ENCODE results near the gene MLLT6.

MLLT6 gene

GRCh38 chr17:38741921-38742410, 36.9 kb downstream of the MLLT6 start:
- no peak for DNase-seq (ENCODE audit: low spot score)

- DNase-seq (ENCODE audit: low spot score), result peak; percentile 73
These were observed 37.6 kb downstream of the MLLT6 start for GRCh38 chr17:38742411-38743308.

DNA sequence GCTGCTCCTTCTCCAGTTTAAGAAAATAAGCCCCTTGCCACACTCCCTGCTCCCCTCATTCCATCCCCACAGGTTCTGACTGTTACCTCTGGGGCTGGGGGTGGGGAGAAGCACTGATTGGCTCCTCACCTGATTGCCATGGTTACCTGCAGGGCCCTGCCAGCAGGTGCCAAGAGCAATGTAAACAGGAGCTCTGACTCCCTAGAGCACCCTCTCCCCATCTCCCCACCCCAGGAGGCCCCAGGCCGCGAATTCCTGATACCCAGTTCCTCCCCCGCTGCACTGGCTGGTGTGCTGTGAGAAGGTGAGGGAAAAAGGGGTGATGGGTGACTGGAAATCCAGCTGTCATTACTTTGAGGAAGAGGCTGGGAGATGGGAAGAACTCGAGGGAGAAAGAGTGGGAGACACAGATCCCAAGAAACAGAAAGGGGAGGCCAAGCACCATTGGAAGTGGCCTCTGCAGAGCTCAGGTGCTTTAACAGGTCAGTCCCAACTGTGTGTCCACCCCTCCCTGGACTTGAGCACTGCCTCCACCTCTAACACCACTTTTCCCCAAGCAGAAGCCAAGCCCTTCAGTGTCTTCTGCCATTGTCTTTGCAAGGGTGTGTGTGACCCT, 38.6 kb downstream of the MLLT6 start:
- no peak for DNase-seq (ENCODE audit: low spot score)

- DNase-seq (ENCODE audit: low spot score), result no peak
These were observed 40.5 kb downstream of the MLLT6 start for GRCh38 chr17:38745545-38745944.

DNA sequence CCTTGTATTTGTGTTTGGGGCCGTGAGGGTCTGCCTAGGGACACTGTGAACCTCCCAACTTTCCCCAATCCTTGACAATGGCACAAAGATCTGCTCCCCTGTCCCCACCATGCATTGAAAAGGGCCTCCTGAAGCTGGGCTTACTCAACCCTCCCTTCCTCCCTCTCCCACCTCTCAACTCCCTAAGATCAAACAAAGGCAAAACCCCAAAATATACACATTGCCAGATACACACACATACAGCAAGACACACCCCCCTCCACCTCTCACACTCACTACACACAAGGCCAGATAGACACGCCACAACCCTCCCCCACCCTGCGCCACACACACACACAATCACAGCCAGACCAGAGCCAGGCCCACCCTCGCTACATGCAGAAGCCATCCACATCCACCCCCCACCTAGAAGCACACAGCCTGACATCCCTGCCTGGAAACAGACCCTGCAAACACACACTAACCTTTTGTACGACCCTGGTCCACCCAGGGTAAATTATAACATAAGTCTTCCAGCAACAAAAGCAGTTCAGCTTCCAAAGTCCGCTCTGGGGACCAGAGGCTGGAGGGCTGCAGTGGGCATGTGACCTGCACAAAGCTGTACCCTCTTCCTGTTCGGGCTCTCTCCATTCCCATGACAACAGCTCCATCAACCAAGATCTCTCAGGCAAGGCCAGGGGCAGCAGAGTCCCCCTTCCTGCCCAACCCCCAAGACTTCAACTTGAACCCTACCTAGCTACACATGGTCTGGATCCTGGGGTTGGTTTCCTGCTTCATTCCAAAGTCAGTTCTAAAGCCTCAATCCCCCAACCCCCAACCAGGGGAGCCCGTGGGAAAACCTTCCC, 41.2 kb downstream of the MLLT6 start:
- DNase-seq (ENCODE audit: low spot score), result no peak

DNA sequence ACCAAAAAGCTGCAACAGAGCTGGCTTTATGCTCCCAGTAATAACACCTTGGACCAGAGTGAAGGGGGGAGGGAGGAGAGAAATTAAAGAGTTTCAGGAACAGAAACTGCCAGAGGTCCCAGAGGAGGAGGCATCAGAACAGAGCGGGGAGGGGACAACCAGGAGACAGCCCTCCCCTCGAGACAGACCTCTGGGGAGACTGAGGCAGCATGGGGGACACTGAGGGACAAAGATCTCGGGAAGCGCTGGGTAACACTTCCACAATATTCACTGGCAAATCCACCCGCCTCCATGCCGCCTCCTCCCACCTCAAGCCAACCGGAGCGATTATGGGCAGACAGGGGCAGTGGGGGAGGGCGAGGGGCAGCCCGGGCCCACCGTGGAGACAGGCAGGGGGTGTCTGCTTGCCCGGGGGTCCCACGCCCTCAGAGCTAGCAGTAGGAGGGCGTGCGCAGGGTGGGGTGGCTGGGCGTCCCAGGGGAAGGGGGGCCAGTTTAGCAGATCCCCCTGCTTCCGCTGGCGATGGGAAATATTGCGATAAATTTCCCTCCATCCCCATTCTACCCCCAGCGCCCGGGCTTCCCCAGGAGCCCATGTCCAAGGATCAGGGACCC, 41.9 kb downstream of the MLLT6 start:
- no peak for DNase-seq (ENCODE audit: low spot score)

DNA sequence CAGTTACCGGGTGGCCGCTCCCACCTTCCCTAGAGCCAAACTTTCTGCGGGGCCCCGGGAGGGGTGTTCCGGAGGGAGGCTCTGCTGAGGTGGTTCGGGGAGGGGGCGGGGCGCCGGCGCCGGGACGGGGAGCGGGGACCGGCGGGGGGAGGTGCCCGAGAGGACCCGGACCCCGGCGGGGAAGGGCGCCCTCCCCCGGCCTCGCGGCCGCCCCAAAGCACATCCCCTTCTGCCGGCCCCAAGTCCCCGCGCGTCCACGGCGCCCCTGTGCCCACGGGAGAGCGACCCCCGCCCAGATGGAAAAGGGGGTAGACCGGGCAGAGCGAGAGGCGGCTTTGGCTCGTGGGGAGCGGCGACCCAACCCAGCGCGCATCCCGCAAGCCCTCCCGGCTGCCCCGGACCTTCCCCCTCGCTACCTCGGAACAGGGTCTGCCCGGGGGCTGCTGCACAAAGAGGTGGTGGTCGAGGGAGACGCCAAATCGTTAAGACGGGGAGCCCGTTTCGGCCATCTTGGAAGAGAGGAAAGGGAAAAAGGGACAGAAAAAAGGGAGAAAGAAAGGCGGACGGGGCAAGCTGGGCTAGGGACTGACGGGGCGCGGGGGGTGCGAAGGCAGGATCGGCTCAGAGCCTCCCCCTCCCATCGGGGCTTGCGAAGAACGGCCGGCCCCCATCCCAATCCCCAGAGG, 42.5 kb downstream of the MLLT6 start:
- DNase-seq (ENCODE audit: low spot score), result peak; percentile 87

- DNase-seq (ENCODE audit: low spot score), result peak; percentile 92
These were observed 43.2 kb downstream of the MLLT6 start, which contains the start of gene PCGF2 for GRCh38 chr17:38748149-38748891. TSS of gene PCGF2 (minus strand) at chr17:38748336. CDS start at chr17:38740402, 7,934 bp downstream.

- no peak for DNase-seq (ENCODE audit: low spot score)
These were observed 43.8 kb downstream of the MLLT6 start for GRCh38 chr17:38748892-38749222.

DNA sequence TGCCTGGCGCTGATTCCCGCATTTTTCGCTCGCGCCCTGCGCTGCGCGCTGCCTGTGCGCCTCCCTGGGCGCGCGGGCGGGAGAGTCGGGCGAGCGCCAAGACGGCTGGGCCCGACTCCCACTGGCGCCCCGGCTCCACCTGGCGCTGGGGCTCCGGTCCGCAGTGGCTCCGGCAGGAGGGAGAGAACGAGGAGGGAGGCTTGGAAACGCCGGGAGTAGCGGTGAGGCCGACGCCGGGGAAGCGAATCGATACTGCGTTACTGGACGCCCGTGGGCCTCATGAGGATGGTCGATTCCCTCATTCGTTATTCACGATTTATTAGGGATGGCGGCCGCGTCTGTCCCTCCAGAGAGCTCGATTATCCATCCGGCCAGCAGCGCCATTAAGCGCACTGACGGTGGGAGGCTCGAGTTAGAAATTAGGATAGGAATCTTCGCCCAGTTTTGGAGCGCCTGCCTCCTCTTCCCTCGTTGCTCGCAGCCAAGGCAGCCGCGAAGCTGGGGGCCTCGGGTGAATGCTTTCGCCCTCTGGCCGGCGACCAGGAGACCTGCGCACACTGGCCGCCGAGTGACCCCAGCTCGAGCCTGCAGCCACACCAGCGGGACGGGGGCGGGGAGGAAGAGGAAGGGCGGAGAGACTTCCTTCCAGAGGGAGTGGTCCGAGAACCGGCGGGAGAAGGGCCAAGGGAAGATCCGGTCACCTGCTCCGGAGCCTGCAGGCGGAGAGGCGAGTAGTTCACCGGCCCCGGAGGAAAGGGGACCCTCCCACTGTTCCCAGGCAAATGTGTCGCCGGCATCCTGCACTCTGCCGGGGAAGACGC, 44.4 kb downstream of the MLLT6 start:
- no peak for DNase-seq (ENCODE audit: low spot score)

DNA sequence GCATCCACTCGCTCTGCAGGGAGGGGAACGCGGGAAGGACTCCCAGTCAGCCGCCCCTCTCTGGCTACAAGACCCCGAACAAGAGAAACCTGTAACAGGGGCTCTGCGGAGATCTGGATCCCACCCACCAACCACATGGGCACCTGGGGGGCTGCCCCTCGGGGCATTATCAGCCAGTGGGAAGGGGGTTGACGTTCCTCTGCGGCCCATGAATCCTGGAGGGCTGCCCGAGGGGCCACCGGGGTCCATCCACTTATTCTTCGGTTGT, 44.9 kb downstream of the MLLT6 start:
- no peak for DNase-seq (ENCODE audit: low spot score)

DNA sequence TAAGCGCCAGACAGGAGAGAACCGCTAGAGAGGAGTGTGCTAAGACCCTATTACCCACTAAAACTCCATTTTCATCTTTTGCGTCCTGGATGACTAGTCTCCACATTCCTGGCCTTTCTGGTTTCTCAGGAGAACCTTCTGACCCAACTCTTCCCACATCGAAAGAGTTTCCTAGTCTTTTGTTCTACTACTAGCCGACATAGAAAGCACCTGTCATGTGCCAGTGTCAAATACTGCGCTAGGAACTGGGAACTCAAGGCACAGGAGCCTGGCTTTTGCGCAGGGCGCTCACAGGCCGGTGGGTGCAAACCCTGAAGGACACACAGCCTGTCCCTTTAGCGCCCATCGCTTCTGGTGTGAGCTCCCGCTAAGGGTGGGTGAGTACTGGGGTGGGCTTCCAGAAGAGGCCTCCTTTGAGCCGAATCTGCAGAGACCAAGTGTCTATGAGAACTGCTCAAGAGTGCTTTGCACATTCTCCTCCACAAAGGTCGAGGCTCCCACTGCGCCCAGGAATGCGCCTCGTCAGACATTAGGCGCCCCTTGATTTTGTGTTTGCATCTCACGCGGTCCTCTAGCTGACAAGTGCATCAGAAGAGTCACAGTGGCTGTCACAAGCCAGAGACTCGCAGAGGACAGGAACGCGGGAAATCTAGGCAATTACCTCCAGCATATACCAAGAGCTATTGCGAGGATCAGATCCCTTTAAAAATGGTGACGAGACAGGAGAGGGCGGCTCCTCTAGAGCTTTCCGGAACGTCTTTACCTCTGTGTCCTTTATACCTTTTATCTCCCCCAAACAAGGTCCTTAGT, 45.4 kb downstream of the MLLT6 start:
- no peak for DNase-seq (ENCODE audit: low spot score)

DNA sequence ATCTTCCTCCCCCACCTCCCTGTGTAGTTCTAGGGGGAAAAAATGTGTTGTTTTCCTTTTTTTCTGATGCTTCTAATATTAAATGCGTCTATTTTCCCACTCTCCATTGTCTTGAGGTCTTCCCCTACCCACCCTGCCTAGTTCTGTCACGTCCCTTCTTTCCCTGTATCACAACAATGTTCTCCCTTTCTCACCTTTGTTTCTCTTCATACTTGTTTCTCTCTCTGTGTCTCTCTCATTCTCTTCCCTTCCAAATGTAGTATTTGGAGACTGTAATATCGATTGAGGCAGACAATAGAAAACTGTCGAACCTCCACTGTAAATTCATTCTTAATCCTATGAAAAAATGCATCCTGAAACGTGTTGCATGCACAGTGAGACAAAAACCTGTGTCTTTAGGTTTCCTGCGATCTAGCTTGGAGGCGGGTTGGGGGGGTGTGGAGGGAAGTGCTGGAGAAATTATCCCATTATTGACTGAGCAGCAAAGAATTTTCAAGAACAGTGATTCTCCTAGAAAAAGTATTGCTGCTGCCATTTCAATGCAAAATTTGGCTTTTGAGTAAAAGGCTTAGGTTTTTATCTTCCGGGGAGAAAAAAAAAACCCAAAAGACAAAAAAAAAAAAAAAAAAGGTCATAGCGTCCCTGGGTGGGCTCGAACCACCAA, 46.2 kb downstream of the MLLT6 start:
- DNase-seq (ENCODE audit: low spot score), result no peak

DNA sequence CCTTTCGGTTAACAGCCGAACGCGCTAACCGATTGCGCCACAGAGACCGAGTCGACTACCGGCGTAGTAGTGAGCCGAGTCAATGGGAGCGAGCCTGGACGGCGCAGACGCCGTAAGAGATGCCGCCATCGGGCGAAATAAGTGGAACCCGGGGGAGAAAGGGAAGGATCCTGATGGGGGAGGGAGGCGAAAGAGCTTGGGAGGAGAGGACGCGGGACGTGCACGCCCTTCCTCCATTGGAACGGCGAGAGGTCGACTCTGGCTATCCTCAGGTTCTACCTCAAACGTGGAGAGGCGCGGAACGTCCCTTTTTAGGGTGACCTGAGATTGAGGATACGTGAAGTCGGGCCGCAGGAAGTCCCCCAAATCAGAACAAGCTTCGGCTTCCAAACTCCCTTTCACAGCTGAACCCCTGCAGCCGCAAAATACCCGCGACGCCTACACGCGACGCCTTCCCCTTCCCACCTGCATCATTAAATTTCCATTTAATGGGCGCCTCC, 46.8 kb downstream of the MLLT6 start:
- peak; percentile 86 for DNase-seq (ENCODE audit: low spot score)

GRCh38 chr17:38752308-38753070, 47.4 kb downstream of the MLLT6 start, which contains the start of gene PSMB3:
TSS of gene PSMB3 (plus strand) at chr17:38752741. CDS start at chr17:38752827, 86 bp downstream.
- DNase-seq (ENCODE audit: low spot score), result peak; percentile 97

- no peak for DNase-seq (ENCODE audit: low spot score)
These were observed 48.0 kb downstream of the MLLT6 start for GRCh38 chr17:38753071-38753506.

- DNase-seq (ENCODE audit: low spot score), result peak; percentile 79
These were observed 56.5 kb downstream of the MLLT6 start for GRCh38 chr17:38761612-38762011.
